G401.6 (cell line): ENCODE measurements around the gene RGMB.

Experiments used
- FAIRE-seq: peaks from 2 replicates; lab custom pipeline; 2012; peaks lifted over from hg19 to GRCh38; lab: Jason Lieb, UNC

Gene RGMB

GRCh38 chr5:98785244-98785643, 11.8 kb downstream of the RGMB start:
- FAIRE-seq, result no peak

GRCh38 chr5:98786191-98786853, 12.9 kb downstream of the RGMB start:
- no peak for FAIRE-seq

DNA sequence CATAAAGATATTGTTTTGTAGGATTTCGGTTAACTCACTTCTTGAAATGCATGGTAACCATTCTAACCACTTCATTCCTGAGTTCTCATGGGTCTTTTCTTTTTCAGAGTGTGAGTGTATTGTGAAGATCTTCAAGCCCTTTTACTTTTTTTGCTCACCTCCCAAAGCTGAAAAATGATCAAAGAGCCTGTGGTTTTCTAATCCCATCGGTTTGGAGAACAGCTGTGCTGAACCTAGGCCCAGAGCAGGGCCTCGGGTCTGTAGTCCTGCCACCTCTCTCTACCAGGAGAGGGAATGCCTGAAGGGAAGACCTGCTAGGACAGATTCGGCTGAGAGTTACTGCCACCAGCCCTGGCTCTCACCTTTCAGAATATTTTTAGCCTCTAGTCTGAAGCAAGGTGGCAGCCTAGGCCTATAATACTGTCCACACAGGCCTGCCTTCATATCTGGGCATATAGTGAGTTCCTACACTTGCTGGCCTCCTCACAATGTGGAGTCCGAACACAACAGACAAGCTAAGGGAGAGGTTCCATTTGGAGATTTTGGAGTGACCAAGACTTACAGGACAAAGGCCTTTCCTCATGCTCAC, 13.8 kb downstream of the RGMB start:
- no peak for FAIRE-seq

DNA sequence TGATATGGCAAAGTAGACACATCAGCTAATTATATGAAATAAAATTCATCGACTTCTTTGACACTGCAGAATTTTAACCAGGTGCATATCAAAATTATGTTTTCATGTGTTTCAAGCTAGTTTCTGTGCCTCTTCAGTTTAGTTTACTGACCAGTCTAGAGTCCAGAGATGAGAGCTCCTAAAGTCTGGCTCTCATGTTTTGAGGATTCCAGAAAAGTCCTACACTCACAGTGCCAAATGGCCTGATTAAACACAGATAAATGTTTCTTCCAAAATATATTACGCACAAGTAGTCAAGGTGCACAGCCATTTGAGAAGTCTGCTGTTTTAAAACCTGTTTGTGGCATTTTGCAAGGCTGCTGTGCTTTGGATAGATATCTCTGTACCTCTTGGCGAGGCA, 15.6 kb downstream of the RGMB start:
- FAIRE-seq, result no peak

GRCh38 chr5:98791001-98791519, 17.6 kb downstream of the RGMB start:
- no peak for FAIRE-seq

DNA sequence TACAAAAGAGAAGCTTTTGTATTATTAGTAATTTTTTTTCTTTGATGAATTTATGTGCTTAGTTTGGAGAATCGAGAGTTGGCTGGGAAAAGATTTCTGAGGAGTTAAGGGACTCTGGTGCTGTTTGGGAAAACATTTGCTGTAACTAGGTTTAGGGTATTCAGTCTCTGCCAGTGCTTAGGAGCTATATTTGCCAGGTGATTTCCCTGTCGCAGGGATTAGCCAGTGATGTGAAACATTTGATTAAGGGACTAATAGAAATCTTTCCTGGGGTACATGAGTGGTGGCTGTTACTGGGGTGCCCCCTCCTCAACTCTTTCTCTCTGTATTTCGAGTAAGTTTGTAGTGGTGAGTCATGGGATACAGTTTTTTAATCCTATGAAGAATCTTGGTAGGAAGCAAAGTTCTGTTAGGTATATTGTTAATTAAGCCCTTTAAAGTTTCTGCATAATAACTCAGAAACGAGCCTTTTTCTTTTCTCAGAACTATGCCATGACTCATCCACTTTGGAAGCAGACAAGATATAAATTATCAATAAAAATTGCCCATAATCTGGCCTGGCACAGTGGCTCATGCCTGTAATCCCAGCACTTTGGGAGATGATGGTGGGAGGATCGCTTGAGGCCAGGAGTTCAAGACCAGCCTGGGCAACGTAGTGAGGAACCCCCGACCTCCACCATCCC, 18.6 kb downstream of the RGMB start:
- FAIRE-seq, result no peak

DNA sequence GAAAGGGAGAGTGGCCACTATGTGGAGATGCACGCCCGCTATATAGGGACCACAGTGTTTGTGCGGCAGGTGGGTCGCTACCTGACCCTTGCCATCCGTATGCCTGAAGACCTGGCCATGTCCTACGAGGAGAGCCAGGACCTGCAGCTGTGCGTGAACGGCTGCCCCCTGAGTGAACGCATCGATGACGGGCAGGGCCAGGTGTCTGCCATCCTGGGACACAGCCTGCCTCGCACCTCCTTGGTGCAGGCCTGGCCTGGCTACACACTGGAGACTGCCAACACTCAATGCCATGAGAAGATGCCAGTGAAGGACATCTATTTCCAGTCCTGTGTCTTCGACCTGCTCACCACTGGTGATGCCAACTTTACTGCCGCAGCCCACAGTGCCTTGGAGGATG, 19.8 kb downstream of the RGMB start:
- FAIRE-seq, result no peak

DNA sequence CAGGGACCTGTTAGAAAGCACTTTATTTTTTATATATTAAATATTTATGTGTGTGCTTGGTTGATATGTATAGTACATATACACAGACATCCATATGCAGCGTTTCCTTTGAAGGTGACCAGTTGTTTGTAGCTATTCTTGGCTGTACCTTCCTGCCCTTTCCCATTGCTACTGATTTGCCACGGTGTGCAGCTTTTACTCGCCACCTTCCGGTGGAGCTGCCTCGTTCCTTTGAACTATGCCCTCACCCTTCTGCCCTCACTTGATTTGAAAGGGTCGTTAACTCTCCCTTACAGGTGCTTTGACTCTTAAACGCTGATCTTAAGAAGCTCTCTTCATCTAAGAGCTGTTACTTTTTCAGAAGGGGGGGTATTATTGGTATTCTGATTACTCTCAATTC, 20.5 kb downstream of the RGMB start:
- no peak for FAIRE-seq

GRCh38 chr5:98794414-98795080, 21.1 kb downstream of the RGMB start:
- no peak for FAIRE-seq

- no peak for FAIRE-seq
Observed at GRCh38 chr5:98795243-98795642, 21.8 kb downstream of the RGMB start.

DNA sequence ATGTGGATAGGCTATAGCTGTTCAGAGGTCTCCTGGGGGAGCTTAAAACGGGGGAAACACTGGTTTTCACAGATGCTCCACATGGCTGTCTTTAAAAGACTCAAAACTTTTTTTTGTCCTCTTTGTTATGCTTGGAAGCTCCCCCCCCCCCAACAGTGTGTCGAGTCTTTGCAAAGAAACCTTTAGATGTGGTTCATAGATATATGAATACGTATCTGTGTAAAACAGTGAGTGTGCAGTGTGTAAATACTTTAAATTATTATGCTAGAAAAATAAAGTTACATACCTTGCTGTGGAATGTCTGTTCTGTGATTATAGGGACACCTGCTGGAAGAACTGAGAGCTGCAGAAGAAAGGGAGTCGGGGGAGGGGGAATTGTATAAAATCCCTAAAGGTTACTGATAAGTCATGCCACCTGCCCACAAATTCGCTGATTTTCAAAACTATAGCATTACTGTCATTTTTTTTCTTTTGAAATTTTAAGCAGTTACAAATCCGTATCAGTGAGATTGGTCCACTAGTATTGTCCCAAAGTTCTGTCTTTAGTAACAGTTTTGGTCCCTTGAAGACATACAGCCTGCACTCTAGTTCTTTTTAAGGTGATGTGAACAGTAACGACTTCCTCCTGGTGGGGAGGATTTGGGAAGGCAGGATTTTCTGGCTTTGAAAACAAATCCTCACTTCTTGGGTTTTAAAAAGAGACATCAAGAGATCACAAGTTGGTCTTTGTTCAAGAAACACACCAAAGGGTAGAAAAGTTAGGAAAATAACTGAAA, 22.9 kb downstream of the RGMB start:
- FAIRE-seq, result peak; percentile 57

DNA sequence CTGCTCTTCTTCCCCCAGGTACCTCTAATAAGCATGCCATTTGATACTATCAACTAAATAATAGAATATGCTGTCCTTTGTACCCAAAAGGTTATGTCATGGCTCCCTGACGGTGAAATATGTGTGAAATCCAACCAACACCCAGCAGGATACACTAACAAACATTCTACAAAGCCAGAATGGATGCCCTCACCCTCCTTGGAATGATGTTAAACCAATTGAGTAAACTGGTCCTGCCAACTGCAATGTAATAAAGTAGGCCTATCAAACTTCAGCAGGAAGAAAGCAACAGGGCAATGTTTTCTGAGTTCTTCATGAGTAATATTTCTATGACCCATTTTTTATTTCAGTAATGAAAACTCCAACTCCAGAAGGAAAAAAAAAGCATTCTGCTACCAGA, 24.9 kb downstream of the RGMB start:
- FAIRE-seq, result no peak

GRCh38 chr5:98798847-98799246, 25.4 kb downstream of the RGMB start:
- FAIRE-seq, result no peak

GRCh38 chr5:98804066-98804465, 30.6 kb downstream of the RGMB start:
- FAIRE-seq, result no peak

DNA sequence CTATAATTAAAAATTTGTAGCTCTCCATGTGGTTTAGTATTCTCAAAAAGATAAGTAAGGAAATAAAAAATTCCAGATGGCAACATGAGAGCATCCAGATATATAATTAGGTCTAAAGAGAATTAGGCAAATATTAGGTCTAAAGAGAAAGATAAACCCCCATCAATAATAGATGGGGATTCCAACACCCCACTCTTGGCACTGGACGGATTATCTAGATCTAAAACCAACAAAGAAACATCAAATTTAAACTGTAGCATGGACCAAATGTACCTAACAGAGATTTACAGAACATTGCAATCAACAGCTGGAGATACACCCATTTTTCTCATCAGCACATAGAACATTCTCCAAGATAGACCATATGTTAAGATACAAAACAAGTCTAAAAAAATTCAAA, 31.6 kb downstream of the RGMB start:
- FAIRE-seq, result no peak

DNA sequence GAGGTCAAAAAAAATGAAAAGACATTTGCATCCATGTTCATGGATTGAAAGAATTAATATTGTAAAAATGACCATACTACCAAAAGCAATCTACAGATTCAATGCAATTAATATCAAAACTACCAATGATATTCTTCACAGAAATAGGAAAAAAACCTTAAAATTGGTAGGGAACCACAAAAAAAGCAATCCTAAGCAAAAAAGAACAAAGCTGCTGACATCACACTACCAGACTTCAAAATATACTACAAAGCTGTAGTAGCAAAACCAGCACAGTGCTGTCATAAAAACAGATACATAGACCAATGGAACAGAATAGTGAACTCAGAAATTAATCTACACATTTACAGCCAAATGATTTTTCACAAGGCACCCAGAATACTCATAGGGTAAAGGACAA, 34.3 kb downstream of the RGMB start:
- no peak for FAIRE-seq

- FAIRE-seq, result no peak
Observed at GRCh38 chr5:98810206-98810605, 36.7 kb downstream of the RGMB start.

DNA sequence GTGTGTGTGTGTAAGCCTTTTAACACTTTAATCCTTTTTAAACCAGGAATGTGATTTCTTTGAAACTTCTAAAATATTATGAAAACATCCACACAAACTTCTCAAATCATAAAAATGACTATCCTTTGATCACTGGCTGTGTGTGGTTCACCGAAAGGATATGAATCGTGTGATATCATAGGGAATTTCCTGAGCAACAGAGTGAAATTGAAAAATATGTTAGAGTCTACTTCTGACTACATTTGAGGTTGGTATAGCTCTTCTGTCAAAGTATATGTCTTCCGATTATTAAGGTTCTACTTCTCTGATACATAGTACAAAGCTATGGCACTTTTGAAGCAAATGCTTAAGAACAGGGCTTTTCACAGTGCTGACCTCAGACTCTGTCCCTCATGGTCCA, 40.3 kb downstream of the RGMB start:
- FAIRE-seq, result no peak

GRCh38 chr5:98816582-98817222, 43.2 kb downstream of the RGMB start:
- no peak for FAIRE-seq

DNA sequence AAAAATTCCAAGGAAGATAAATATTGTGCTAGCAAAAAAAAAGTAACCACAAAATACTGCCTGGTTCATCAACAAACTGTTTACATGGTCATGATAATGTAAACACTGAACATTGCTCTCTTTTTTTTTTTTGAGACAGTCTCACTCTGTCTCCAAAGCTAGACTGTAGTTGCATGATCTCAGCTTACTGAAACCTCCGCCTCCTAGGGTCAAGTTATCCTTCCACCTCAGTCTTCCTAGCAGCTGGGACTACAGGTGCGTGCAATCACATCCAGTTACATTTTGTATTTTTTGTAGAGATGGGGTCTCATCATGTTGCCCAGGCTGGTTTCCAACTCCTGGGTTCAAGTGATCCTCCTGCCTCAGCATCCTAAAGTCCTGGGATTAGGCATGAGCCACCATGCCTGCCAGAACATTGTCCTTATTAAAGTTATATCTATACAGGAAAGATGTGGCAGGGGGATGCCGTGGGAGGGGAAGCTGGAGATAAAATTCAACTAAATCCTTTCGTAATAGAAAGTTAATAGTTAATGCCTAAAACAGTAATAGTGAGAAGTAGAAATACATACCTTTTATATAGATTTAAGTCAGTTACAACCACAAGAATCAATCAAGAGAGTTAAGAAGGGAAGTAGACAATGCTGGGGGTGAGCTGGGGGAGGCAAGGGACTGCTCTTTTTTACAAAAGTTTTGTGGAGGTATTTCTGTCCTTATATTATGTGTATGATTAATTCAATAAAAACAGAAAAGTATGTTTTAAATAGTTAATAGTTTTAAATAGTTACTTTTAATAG, 52.3 kb downstream of the RGMB start:
- FAIRE-seq, result no peak

DNA sequence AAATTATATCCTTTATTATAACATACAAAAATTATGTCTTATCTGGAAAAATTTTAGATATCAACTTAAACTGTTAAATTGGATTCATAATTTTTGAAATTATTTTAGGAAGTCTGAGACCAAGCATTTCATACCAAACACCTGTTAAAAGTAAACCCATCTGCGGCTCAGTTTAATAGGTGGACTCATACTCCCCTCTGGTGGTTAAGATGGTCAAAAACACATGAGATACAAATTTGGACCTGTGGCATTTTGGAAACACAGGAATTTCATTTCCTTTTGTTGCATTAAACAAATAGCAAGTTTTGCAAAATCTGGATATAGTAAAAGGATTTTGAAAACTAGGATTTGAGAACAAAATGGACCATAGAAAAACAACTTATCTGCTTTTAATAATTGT, 53.7 kb downstream of the RGMB start:
- FAIRE-seq, result peak; percentile 95
